Skeletal muscle tissue (tissue), 4 donors: ENCODE measurements around the gene RBM19. TPM values are rescaled to one million over a fixed set of nuclear protein-coding genes. Genes with fewer than 3 reads are reported as not detected.

Experiments used
- H3K27ac ChIP-seq: one replicate; pipeline ENCODE4 v1.7.0; 2013; ENCODE audit warnings: mild to moderate bottlenecking, low read depth, low read length, inconsistent platforms
- H3K27me3 ChIP-seq, 3 donors: one replicate each; pipeline ENCODE4 v1.7.0; 2013; ENCODE audit warnings: low read length in 3 of 3; ENCODE audit not compliant: control insufficient read depth in 3 of 3, insufficient read depth in 3 of 3
- H3K36me3 ChIP-seq, 3 donors: one replicate each; pipeline ENCODE4 v1.7.0; 2013; ENCODE audit warnings: low read length in 3 of 3; ENCODE audit not compliant: control insufficient read depth in 3 of 3, insufficient read depth in 3 of 3
- H3K4me1 ChIP-seq, 3 donors: one replicate each; pipeline ENCODE4 v1.7.0; 2013; ENCODE audit warnings: low read length in 3 of 3, mild to moderate bottlenecking in 3 of 3; ENCODE audit not compliant: control insufficient read depth in 3 of 3, insufficient read depth in 3 of 3
- H3K4me3 ChIP-seq, 3 donors: one replicate each; pipeline ENCODE4 v1.7.0; 2013; ENCODE audit warnings: low read length in 3 of 3
- H3K9ac ChIP-seq, 3 donors: one replicate each; pipeline ENCODE4 v1.7.0; 2013; ENCODE audit warnings: low read length in 3 of 3, mild to moderate bottlenecking in 3 of 3, moderate library complexity in 2 of 3, low read depth in 1 of 3
- H3K9me3 ChIP-seq, 3 donors: one replicate each; pipeline ENCODE4 v1.7.0; 2013; ENCODE audit warnings: low read length in 3 of 3; ENCODE audit not compliant: control insufficient read depth in 3 of 3
- total RNA-seq: library from RNA; depleted of rRNA; stranded (reverse); fragments of >200 nt; gene quantifications from one replicate; pipeline ENCODE4 v1.2.3, GENCODE V29; 2014
- donor health status: Osteomylitis.

RBM19 gene
- total RNA-seq, 1 donor from 2014 or later = 12.5 TPM

- H3K9me3 ChIP-seq = no peaks in the 10 kb centered on the region
- no peak overlapping the region for H3K27ac ChIP-seq
- H3K36me3 ChIP-seq = no peaks in the 10 kb centered on the region
- H3K4me3 ChIP-seq = no peak overlapping the region
- no peaks in the 10 kb centered on the region for H3K4me1 ChIP-seq
- H3K9ac ChIP-seq = no peak overlapping the region
- H3K27me3 ChIP-seq = peaks cover 0 to 7% (median 0%) of the 10 kb centered on the region in 3 donors
Observed at GRCh38 chr12:113803759-113804140, 162.4 kb downstream of the RBM19 start.

GRCh38 chr12:113802966-113803758 lies 163.0 kb downstream of the RBM19 start:
- Histone ChIP-seq H3K4me1 (no peaks in the 10 kb centered on the region), H3K4me3 (no peak overlapping the region), H3K9ac (no peak overlapping the region), H3K27me3 (peaks cover 0 to 12% (median 0%) of the 10 kb centered on the region in 3 donors), H3K36me3 (no peaks in the 10 kb centered on the region), H3K27ac (no peak overlapping the region), H3K9me3 (no peaks in the 10 kb centered on the region)

- H3K9ac ChIP-seq = no peak overlapping the region
Observed at GRCh38 chr12:113802000-113802749, 163.9 kb downstream of the RBM19 start.

DNA sequence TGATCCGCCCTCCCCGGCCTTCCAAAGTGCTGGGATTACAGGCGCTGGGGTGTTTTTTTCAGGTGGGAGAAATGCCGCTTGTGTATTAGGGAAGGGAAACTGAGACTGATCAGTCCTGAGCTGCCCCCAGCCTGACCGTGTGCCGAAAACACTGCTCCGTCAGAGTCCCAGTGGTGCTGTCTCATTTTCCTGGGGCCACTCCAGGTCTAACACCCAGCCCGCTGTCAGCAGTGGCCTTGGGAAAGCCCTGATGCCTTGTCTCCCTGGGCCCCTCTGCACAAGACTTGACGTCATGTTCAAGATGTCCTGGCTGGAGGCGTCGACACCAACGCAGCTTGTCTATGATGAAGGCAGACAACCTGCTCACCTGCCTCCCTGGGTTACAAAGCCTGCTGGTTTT lies 165.9 kb downstream of the RBM19 start:
- no peaks in the 10 kb centered on the region for H3K9me3 ChIP-seq
- no peak overlapping the region for H3K9ac ChIP-seq
- no peaks in the 10 kb centered on the region for H3K4me1 ChIP-seq
- H3K36me3 ChIP-seq = no peaks in the 10 kb centered on the region
- H3K4me3 ChIP-seq = no peak overlapping the region
- no peak overlapping the region for H3K27ac ChIP-seq
- H3K27me3 ChIP-seq = peaks cover 0 to 21% (median 0%) of the 10 kb centered on the region in 3 donors

More at GRCh38 chr12:113802000-113802749, 163.9 kb downstream of the RBM19 start:
- no peaks in the 10 kb centered on the region for H3K9me3 ChIP-seq
- H3K36me3 ChIP-seq = no peaks in the 10 kb centered on the region
- peaks cover 0 to 13% (median 0%) of the 10 kb centered on the region in 3 donors for H3K27me3 ChIP-seq
- H3K27ac ChIP-seq = no peak overlapping the region
- H3K4me1 ChIP-seq = no peaks in the 10 kb centered on the region
- H3K4me3 ChIP-seq = no peak overlapping the region

GRCh38 chr12:113798552-113798951 lies 167.6 kb downstream of the RBM19 start:
- Histone ChIP-seq H3K27ac (no peak overlapping the region), H3K4me3 (no peak overlapping the region), H3K36me3 (no peaks in the 10 kb centered on the region), H3K4me1 (no peaks in the 10 kb centered on the region), H3K27me3 (peaks cover 0 to 18% (median 0%) of the 10 kb centered on the region in 3 donors), H3K9me3 (no peaks in the 10 kb centered on the region), H3K9ac (no peak overlapping the region)

DNA sequence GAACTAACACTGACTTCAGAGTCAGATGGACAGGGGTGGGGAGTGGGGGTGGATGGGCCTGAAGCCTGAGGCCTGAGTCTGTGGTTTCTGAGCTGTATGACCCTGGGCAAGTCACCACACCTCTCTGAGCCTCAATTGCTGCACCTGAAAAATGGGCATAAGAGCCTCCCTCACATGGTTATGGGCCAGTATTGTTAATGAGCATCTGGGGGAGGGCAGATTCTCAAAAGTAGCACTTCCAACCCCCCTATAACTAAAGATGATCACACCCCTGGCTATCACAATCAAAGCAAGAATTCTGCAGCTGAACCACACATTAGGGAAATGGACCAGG lies 168.6 kb downstream of the RBM19 start:
- H3K4me1 ChIP-seq = no peaks in the 10 kb centered on the region
- no peak overlapping the region for H3K4me3 ChIP-seq
- no peaks in the 10 kb centered on the region for H3K9me3 ChIP-seq
- H3K36me3 ChIP-seq = no peaks in the 10 kb centered on the region
- peaks cover 0 to 18% (median 0%) of the 10 kb centered on the region in 3 donors for H3K27me3 ChIP-seq
- H3K27ac ChIP-seq = no peak overlapping the region
- H3K9ac ChIP-seq = no peak overlapping the region

- Histone ChIP-seq H3K36me3 (no peaks in the 10 kb centered on the region), H3K9me3 (no peaks in the 10 kb centered on the region), H3K4me1 (no peaks in the 10 kb centered on the region), H3K4me3 (no peak overlapping the region), H3K27me3 (peaks cover 0 to 18% (median 0%) of the 10 kb centered on the region in 3 donors), H3K27ac (no peak overlapping the region), H3K9ac (no peak overlapping the region)
Observed at GRCh38 chr12:113796852-113797534, 169.1 kb downstream of the RBM19 start.

GRCh38 chr12:113796066-113796827 lies 169.9 kb downstream of the RBM19 start:
- Histone ChIP-seq H3K9me3 (no peaks in the 10 kb centered on the region), H3K27ac (no peak overlapping the region), H3K4me3 (no peak overlapping the region), H3K9ac (no peak overlapping the region), H3K36me3 (no peaks in the 10 kb centered on the region), H3K27me3 (peaks cover 0 to 18% (median 0%) of the 10 kb centered on the region in 3 donors), H3K4me1 (no peaks in the 10 kb centered on the region)

- H3K9ac ChIP-seq = no peak overlapping the region
- H3K27ac ChIP-seq = no peak overlapping the region
- H3K27me3 ChIP-seq = peaks cover 0 to 18% (median 0%) of the 10 kb centered on the region in 3 donors
- no peaks in the 10 kb centered on the region for H3K4me1 ChIP-seq
- H3K36me3 ChIP-seq = no peaks in the 10 kb centered on the region
- no peaks in the 10 kb centered on the region for H3K9me3 ChIP-seq
- no peak overlapping the region for H3K4me3 ChIP-seq
Observed at GRCh38 chr12:113795445-113795844, 170.7 kb downstream of the RBM19 start.
